Astrocyte of the hippocampus (primary cell): ENCODE measurements around the gene PHRF1.

ENCODE experiments used
- DNase-seq: peaks from one replicate; pipeline ENCODE4 v3.0.0; 2011; ENCODE audit warnings: low read depth, low spot score

The PHRF1 gene

GRCh38 chr11:596374-596773, 20.1 kb downstream of the PHRF1 start:
- no peak for DNase-seq

DNA sequence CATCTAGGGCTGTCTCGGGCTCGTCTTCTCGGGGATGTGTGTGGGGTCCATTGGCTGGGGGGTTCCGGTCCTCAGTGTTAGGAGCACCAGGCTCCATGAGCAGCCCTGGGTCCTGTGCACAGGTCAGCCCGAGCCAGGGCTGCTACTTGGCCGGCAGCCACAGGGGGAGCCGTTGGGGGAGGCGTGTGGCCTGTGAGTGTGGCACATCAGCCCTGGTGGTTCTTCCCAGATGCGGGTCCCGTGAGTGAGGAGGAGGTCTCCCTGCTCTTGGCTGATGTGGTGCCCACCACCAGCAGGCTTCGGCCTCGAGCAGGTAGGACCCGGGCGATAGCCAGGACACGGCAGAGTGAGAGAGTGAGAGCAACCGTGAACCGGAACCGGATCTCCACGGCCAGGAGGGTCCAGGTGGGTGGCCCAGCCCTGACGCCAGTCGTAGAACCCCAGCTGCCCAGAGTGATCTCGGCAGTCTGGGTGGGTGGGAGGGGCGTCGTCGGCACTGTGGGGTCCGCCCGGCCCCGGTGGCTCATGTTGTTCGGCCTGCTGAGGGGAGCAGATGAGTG, 21.0 kb downstream of the PHRF1 start:
- no peak for DNase-seq

GRCh38 chr11:598005-598680, 21.9 kb downstream of the PHRF1 start:
- no peak for DNase-seq

GRCh38 chr11:601573-602245, 25.4 kb downstream of the PHRF1 start:
- DNase-seq = no peak

DNA sequence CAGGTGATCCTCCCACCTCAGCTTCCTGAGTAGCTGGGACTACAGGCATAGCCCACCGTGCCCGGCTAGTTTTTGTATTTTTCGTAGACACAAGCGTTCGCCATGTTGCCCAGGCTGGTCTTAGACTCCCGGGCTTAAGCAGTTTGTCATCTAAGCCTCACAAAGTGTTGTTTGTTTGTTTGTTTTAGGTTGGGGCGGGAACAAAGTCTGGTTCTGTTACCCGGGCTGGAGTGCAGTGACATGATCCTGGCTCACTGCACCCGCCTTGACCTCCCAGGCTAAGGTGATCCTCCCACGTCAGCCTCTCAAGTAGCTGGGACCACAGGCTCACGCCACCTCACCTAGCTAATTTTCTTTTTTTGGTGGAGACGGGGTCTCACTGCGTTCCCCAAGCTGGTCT, 26.9 kb downstream of the PHRF1 start:
- no peak for DNase-seq

- DNase-seq = no peak
These were observed 29.2 kb downstream of the PHRF1 start for GRCh38 chr11:605286-606129.

DNA sequence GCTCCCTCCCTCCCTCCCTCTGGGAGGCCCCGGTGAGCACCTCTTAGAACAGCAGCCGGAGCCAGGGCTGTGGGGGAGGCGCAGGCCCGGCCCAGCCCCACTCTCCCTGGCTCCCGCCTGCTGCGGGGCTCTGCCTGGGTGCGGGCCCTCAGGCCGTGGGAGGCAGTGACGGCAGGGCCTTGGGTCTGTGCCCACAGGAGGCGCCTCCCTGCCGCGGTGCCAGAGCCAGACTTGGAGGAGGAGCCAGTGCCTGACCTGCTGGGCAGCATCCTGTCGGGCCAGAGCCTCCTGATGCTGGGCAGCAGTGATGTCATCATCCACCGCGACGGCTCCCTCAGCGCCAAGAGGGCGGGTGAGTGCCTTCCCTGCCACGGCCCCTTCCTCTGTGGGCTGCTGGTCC, 30.0 kb downstream of the PHRF1 start:
- DNase-seq = peak; percentile 78

DNA sequence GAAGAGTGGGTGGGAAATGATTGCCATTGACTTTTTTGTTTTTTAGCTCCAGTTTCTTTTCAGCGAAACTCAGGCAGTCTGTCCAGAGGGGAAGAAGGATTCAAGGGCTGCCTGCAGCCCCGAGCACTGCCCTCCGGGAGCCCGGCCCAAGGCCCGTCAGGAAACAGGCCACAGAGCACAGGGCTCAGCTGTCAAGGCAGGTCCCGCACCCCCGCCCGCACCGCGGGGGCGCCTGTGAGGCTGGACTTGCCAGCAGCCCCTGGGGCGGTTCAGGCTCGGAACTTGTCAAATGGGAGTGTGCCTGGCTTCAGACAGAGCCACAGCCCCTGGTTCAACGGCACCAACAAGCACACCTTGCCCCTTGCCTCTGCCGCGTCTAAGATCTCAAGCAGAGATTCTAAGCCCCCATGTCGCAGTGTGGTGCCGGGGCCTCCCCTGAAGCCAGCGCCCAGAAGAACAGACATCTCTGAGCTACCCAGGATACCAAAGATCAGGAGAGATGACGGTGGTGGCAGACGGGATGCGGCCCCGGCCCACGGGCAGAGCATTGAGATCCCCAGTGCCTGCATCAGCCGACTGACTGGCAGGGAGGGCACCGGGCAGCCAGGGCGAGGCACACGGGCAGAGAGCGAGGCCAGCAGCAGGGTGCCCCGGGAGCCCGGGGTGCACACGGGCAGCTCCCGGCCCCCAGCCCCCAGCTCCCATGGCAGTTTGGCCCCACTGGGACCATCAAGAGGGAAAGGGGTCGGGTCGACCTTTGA, 30.9 kb downstream of the PHRF1 start:
- DNase-seq = no peak

GRCh38 chr11:607971-608659, 31.8 kb downstream of the PHRF1 start:
- DNase-seq = no peak

GRCh38 chr11:608791-609251, 32.6 kb downstream of the PHRF1 start:
- no peak for DNase-seq

GRCh38 chr11:609341-609811, 33.1 kb downstream of the PHRF1 start:
- DNase-seq = no peak

GRCh38 chr11:610146-610801, 34.0 kb downstream of the PHRF1 start:
- DNase-seq = no peak

GRCh38 chr11:611001-611996, 35.0 kb downstream of the PHRF1 start:
- DNase-seq = no peak

DNA sequence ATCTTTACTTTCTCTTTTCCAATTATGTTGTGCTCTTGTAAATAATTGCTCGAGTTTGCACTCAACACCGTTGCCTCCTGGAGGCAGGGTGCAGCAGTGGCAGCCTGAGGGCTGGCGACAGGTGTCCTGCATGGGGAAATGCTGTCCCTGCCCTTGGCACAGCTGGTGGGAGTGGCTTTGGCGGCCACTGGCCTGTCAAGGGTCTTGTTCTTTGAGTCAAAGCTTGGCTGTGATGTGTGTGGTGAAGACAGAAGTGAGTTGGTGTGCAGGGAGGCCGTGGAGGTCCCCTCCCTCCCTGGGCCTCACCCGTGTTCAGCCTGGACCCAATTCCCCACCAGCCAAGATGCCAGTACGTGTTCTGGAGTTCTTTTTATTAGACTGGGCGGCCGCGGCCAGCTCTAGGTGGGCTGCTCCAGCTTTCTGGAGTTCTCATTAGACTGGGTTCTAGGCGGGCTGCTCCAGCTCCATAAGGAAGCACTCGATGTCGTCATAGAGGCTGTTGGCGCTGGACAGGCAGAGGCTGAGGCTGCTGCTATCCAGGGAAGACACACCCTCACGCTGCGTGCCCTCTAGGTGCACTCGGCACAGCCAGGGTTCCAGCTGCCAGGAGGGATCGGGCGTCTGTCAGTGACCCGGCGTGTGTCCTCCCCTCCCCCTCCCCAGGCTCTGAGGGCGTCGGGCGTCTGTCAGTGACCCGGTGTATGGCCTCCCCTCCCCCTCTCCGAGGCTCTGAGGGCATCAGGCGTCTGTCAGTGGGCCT, 36.1 kb downstream of the PHRF1 start:
- DNase-seq = no peak

- no peak for DNase-seq
These were observed 36.7 kb downstream of the PHRF1 start for GRCh38 chr11:612961-613300.

DNA sequence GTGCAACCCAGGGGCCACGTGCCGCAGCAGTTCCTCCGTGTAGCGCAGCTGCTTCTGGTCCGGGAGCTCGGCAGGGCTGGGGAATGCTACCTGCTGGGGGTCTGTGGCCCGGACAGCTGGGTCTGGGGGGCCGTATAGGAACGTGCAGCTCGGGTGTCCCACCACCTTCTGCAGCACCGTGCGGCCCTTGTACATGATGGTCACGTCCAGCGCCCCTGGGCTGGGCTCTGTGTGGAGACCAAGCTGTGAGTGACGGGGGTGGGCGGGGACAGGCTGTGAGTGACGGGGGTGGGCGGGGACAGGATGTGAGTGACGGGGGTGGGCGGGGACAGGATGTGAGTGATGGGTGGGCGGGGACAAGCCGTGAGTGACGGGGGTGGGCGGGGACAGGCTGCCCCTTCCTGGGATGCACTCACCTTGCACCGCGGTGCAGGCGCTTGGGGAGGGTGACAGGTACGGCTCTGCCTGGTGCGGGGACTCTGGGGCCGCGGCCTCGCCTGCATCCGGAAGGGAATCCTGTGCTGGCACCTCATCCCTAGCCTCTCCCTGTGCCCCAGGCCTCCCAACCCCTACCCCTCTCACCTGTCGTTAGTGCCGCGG, 37.2 kb downstream of the PHRF1 start:
- DNase-seq = peak; percentile 64

GRCh38 chr11:614021-614622, 37.9 kb downstream of the PHRF1 start:
- DNase-seq = no peak
